Smooth muscle cell (in vitro differentiated cells): ENCODE results near the gene CCL26. TPM values are rescaled to one million over a fixed set of nuclear protein-coding genes. Genes with fewer than 3 reads are reported as not detected.

Experiments used
- DNase-seq: peaks from one replicate; lab custom pipeline; 2025; ENCODE audit not compliant: unreplicated experiment; lab: John Stamatoyannopoulos, UW
- H2AFZ ChIP-seq: fragments of 200-600 bp; sonication (generic); 2 replicates; pipeline ENCODE4 v1.6.0; 2016; ENCODE audit warnings: antibody characterized with exemption, low read depth, mild to moderate bottlenecking
- H3F3A ChIP-seq: fragments of 200-600 bp; sonication (generic); 2 replicates; pipeline ENCODE4 v1.6.0; 2017; ENCODE audit warnings: antibody characterized with exemption, low read depth
- H3K27ac ChIP-seq: fragments of 200-600 bp; sonication (generic); 2 replicates; pipeline ENCODE4 v1.5.1; 2016; ENCODE audit warnings: low read depth, mild to moderate bottlenecking
- H3K27me3 ChIP-seq: fragments of 200-600 bp; sonication (generic); 2 replicates; pipeline ENCODE4 v1.6.1; 2016; ENCODE audit warnings: low read depth, mild to moderate bottlenecking
- H3K36me3 ChIP-seq: fragments of 200-600 bp; sonication (generic); 2 replicates; pipeline ENCODE4 v1.5.1; 2016; ENCODE audit warnings: low read depth
- H3K4me1 ChIP-seq: fragments of 200-600 bp; sonication (generic); 2 replicates; pipeline ENCODE4 v1.5.1; 2016; ENCODE audit warnings: low read depth
- H3K4me2 ChIP-seq: fragments of 200-600 bp; sonication (generic); 2 replicates; pipeline ENCODE4 v1.6.0; 2016; ENCODE audit warnings: mild to moderate bottlenecking
- H3K4me3 ChIP-seq: fragments of 200-600 bp; sonication (generic); 2 replicates; pipeline ENCODE4 v1.5.1; 2016; ENCODE audit warnings: mild to moderate bottlenecking
- H3K79me2 ChIP-seq: fragments of 200-600 bp; sonication (generic); 2 replicates; pipeline ENCODE4 v1.6.0; 2016; ENCODE audit warnings: low read depth, mild to moderate bottlenecking
- H3K9ac ChIP-seq: fragments of 200-600 bp; sonication (generic); 2 replicates; pipeline ENCODE4 v1.6.0; 2016; ENCODE audit warnings: low read depth
- H3K9me3 ChIP-seq: fragments of 200-600 bp; sonication (generic); replicated peaks from 2 replicates; pipeline ENCODE4 v1.5.1; 2016; ENCODE audit warnings: low read depth
- H4K20me1 ChIP-seq: fragments of 200-600 bp; sonication (generic); 2 replicates; pipeline ENCODE4 v1.6.0; 2016; ENCODE audit warnings: low read depth
- WGBS: methylation state at CpG from one replicate; pipeline ENCODE4 v1.1.7; 2016; ENCODE audit warnings: low lambda C conversion rate; 5-methylcytosine and 5-hydroxymethylcytosine counted together
- polyA plus RNA-seq: library from polyadenylated mRNA; unstranded; fragments of >200 nt; fragmentation: Nextera tagmentation; extraction: Ambion mirVana; gene quantifications from 2 replicates; pipeline ENCODE4 v1.2.1, GENCODE V29; 2016
- total RNA-seq: library from RNA; depleted of rRNA; stranded (reverse); fragments of >200 nt; gene quantifications from 2 replicates; pipeline ENCODE4 v1.2.3, GENCODE V29; 2014
- TF ChIP-seq, protein P1 (sequence below): fragments of 200-600 bp; sonication (generic); IDR thresholded peaks from 2 replicates; pipeline ENCODE4 v1.5.1; 2017; ENCODE audit warnings: borderline replicate concordance, mild to moderate bottlenecking, antibody characterized with exemption; ENCODE audit not compliant: insufficient read depth, poor library complexity, severe bottlenecking

The CCL26 gene, protein sequence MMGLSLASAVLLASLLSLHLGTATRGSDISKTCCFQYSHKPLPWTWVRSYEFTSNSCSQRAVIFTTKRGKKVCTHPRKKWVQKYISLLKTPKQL
- total RNA-seq, result not detected in 2 replicates
- polyA plus RNA-seq, result 1.2 and 1.5 TPM in 2 replicates

DNA sequence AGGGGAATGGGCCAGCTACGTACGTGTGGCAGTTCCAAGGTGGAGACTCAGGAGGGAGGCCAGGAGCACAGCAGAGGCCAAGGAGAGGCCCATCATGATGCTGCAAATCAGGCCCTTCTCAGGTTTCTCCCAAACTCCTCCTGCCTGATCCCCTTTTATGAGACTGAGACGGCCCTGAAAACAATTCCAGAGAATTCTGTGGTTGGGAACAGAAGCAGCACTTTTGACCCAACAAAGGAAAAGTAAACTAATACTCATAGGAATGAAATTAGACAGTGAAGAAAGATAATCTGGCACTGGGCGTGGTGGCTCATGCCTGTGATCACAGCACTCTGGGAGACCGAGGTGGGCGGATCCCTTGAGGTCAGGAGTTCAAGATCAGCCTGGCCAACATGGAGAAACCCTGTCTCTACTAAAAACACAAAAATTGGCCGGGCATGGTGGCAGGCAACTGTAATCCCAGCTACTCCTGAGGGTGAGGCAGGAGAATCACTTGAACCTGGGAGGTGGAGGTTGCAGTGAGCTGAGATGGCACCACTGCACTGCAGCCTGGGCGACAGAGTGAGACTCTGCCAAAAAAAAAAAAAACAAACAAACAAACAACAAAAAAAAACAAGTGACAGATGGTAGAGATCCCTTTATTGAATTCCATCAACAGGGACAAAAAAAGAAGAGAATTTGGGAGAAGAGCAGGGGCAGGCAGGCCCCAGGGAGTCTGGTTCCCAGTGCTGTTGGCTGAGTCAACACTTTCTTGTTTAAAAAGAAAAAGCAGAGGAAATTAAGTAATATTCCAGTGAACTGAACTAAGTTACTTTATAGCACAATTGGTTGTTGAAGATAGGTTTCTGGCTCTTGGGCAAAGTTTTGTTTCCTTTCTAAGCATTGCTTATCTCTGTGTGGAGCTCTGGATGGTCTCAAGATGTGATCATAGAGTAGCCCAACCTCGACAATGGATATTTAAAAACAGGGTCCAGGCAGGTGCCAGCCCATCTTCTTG lies at the start of gene CCL26:
TSS of gene CCL26 (minus strand) at position 131 of the 997 bp plus-strand sequence. CDS start at position 96, 35 bp downstream.
- Histone ChIP-seq H3K27ac (peak within 1 kb of the TSS; percentile 18), H4K20me1 (no peaks in the 10 kb centered on the region), H3K36me3 (no peaks in the 10 kb centered on the region), H3F3A (no peaks in the 10 kb centered on the region), H3K27me3 (no peaks in the 10 kb centered on the region), H3K9ac (no peak within 1 kb of the TSS), H3K4me3 (no peak within 1 kb of the TSS), H3K4me1 (no peaks in the 10 kb centered on the region), H3K79me2 (no peaks in the 10 kb centered on the region), H3K4me2 (no peak within 1 kb of the TSS), H3K9me3 (no peaks in the 10 kb centered on the region), H2AFZ (no peak within 1 kb of the TSS)
- TF ChIP-seq, protein P1, sequence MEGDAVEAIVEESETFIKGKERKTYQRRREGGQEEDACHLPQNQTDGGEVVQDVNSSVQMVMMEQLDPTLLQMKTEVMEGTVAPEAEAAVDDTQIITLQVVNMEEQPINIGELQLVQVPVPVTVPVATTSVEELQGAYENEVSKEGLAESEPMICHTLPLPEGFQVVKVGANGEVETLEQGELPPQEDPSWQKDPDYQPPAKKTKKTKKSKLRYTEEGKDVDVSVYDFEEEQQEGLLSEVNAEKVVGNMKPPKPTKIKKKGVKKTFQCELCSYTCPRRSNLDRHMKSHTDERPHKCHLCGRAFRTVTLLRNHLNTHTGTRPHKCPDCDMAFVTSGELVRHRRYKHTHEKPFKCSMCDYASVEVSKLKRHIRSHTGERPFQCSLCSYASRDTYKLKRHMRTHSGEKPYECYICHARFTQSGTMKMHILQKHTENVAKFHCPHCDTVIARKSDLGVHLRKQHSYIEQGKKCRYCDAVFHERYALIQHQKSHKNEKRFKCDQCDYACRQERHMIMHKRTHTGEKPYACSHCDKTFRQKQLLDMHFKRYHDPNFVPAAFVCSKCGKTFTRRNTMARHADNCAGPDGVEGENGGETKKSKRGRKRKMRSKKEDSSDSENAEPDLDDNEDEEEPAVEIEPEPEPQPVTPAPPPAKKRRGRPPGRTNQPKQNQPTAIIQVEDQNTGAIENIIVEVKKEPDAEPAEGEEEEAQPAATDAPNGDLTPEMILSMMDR, result no peak
- WGBS, result 68% methylated on average over 9 of the region's 9 CpGs
- DNase-seq, result no peak

- H3K27ac ChIP-seq, result no peak overlapping the region
- H2AFZ ChIP-seq, result no peak overlapping the region
- no peak for DNase-seq
- no peaks in the 10 kb centered on the region for H3K4me1 ChIP-seq
- 92% methylated on average over 1 of the region's 1 CpG for WGBS
- TF ChIP-seq, protein P1, result no peak
- H3K79me2 ChIP-seq, result no peaks in the 10 kb centered on the region
- no peaks in the 10 kb centered on the region for H3K9me3 ChIP-seq
- no peaks in the 10 kb centered on the region for H3F3A ChIP-seq
- H3K4me3 ChIP-seq, result no peak overlapping the region
- no peak overlapping the region for H3K9ac ChIP-seq
- H3K4me2 ChIP-seq, result no peak overlapping the region
- H4K20me1 ChIP-seq, result no peaks in the 10 kb centered on the region
- no peaks in the 10 kb centered on the region for H3K36me3 ChIP-seq
- no peaks in the 10 kb centered on the region for H3K27me3 ChIP-seq
Observed at GRCh38 chr7:75820688-75821087, 48.7 kb upstream of the CCL26 start.

- H3K79me2 ChIP-seq, result no peaks in the 10 kb centered on the region
- no peak overlapping the region for H2AFZ ChIP-seq
- H4K20me1 ChIP-seq, result no peaks in the 10 kb centered on the region
- H3K9me3 ChIP-seq, result no peaks in the 10 kb centered on the region
- 81% methylated on average over 2 of the region's 2 CpGs for WGBS
- DNase-seq, result no peak
- H3F3A ChIP-seq, result no peaks in the 10 kb centered on the region
- H3K27me3 ChIP-seq, result no peaks in the 10 kb centered on the region
- H3K36me3 ChIP-seq, result no peaks in the 10 kb centered on the region
- TF ChIP-seq, protein P1, result no peak
- H3K4me1 ChIP-seq, result no peaks in the 10 kb centered on the region
- H3K27ac ChIP-seq, result no peak overlapping the region
- H3K4me3 ChIP-seq, result no peak overlapping the region
- H3K4me2 ChIP-seq, result no peak overlapping the region
- no peak overlapping the region for H3K9ac ChIP-seq
Observed at GRCh38 chr7:75819711-75820110, 47.7 kb upstream of the CCL26 start.
